SU-DHL-6 (cell line): ENCODE data around the gene NFIX.

Experiments
- H2AFZ ChIP-seq: fragments of 200-600 bp; sonication (generic); 2 replicates; pipeline ENCODE4 v1.6.1; 2014; ENCODE audit warnings: low read depth, mild to moderate bottlenecking, moderate library complexity, mixed read lengths, antibody characterized with exemption, low read length; ENCODE audit not compliant: severe bottlenecking
- H3F3A ChIP-seq: fragments of 200-600 bp; shearing (Covaris generic); 2 replicates; pipeline ENCODE4 v1.6.0; 2016; ENCODE audit warnings: antibody characterized with exemption, mild to moderate bottlenecking; ENCODE audit not compliant: insufficient read depth
- H3K27ac ChIP-seq: fragments of 200-600 bp; sonication (generic); 2 replicates; pipeline ENCODE4 v1.5.1; 2016; ENCODE audit warnings: low read depth, mild to moderate bottlenecking, low read length, moderate library complexity, mixed read lengths
- H3K27me3 ChIP-seq: fragments of 200-600 bp; sonication (generic), shearing (Covaris generic); 2 replicates; pipeline ENCODE4 v1.6.0; 2014; ENCODE audit warnings: mild to moderate bottlenecking, low read length
- H3K36me3 ChIP-seq: fragments of 200-600 bp; sonication (generic); 2 replicates; pipeline ENCODE4 v1.6.1; 2014; ENCODE audit warnings: mild to moderate bottlenecking, low read length, mixed read lengths
- H3K4me2 ChIP-seq: fragments of 300-600, 200-600 bp; shearing (Covaris generic), sonication (generic); 2 replicates; pipeline ENCODE4 v1.6.0; 2014; ENCODE audit warnings: low read length, low read depth, mild to moderate bottlenecking; ENCODE audit not compliant: poor library complexity, severe bottlenecking
- H3K4me3 ChIP-seq: fragments of 200-600 bp; sonication (generic); 2 replicates; pipeline ENCODE4 v1.5.1; 2014; ENCODE audit warnings: antibody characterized with exemption, low read length, mild to moderate bottlenecking, mixed read lengths; ENCODE audit not compliant: insufficient read depth, poor library complexity, severe bottlenecking
- H3K79me2 ChIP-seq: fragments of 200-600 bp; sonication (generic); 2 replicates; pipeline ENCODE4 v1.6.1; 2014; ENCODE audit warnings: mild to moderate bottlenecking, low read length, moderate library complexity; ENCODE audit not compliant: insufficient read depth
- H3K9ac ChIP-seq: fragments of 200-600 bp; sonication (generic); 2 replicates; pipeline ENCODE4 v1.7.0; 2014; ENCODE audit warnings: mild to moderate bottlenecking, low read length
- H3K9me2 ChIP-seq: fragments of 200-600 bp; sonication (generic); replicated peaks from 2 replicates; pipeline ENCODE4 v1.6.1; 2014; ENCODE audit warnings: low read length; ENCODE audit not compliant: insufficient read depth
- H3K9me3 ChIP-seq: fragments of 200-600 bp; sonication (generic); 2 replicates; pipeline ENCODE4 v1.6.1; 2014; ENCODE audit warnings: low read length, mixed read lengths; ENCODE audit not compliant: insufficient read depth
- H4K20me1 ChIP-seq: fragments of 200-600 bp; sonication (generic); 2 replicates; pipeline ENCODE4 v1.6.1; 2014; ENCODE audit warnings: low read depth, mild to moderate bottlenecking, antibody characterized with exemption, low read length, moderate library complexity, mixed read lengths
- CTCF ChIP-seq: fragments of 200-600 bp; sonication (generic); IDR thresholded peaks from one replicate; pipeline ENCODE4 v1.5.1; 2017; ENCODE audit warnings: antibody characterized with exemption, mild to moderate bottlenecking, low read length, moderate library complexity; ENCODE audit not compliant: insufficient read depth, poor library complexity, severe bottlenecking
- EZH2phosphoT487 ChIP-seq: fragments of 200-600 bp; sonication (generic), shearing (Covaris generic); conservative IDR thresholded peaks from 2 replicates; pipeline ENCODE4 v1.6.1; 2018; ENCODE audit warnings: mild to moderate bottlenecking, antibody characterized with exemption, low read length, moderate library complexity, mixed read lengths

The NFIX gene

GRCh38 chr19:13121551-13122274, 126.4 kb downstream of the NFIX start:
- H3K27ac ChIP-seq = no peak overlapping the region
- H4K20me1 ChIP-seq = no peaks in the 10 kb centered on the region

GRCh38 chr19:13122275-13122878, 127.1 kb downstream of the NFIX start:
- Histone ChIP-seq H3K27ac (no peak overlapping the region), H3K9me2 (no peaks in the 10 kb centered on the region), H3K4me2 (no peak overlapping the region), H3K27me3 (no peaks in the 10 kb centered on the region), H2AFZ (no peak overlapping the region), H3K4me3 (no peak overlapping the region), H3K79me2 (peaks cover 67% of the 10 kb centered on the region), H3K36me3 (no peaks in the 10 kb centered on the region), H3K9me3 (no peaks in the 10 kb centered on the region), H4K20me1 (no peaks in the 10 kb centered on the region), H3K9ac (no peak overlapping the region), H3F3A (peaks cover under 1% of the 10 kb centered on the region; the same call in 1 of the 2 replicates)
- TF ChIP-seq EZH2phosphoT487 (no peak), CTCF (no peak)

More at GRCh38 chr19:13121551-13122274, 126.4 kb downstream of the NFIX start:
- Histone ChIP-seq H3K9me2 (no peaks in the 10 kb centered on the region), H3K4me2 (no peak overlapping the region), H3F3A (peaks cover 7% of the 10 kb centered on the region), H3K36me3 (no peaks in the 10 kb centered on the region), H3K79me2 (peaks cover 64% of the 10 kb centered on the region), H3K9ac (no peak overlapping the region), H3K27me3 (no peaks in the 10 kb centered on the region), H3K4me3 (no peak overlapping the region), H3K9me3 (no peaks in the 10 kb centered on the region), H2AFZ (no peak overlapping the region)
- TF ChIP-seq EZH2phosphoT487 = no peak
- no peak for TF ChIP-seq CTCF

GRCh38 chr19:13122980-13123957, 128.0 kb downstream of the NFIX start:
- no peaks in the 10 kb centered on the region for H3K36me3 ChIP-seq
- H3K27ac ChIP-seq = no peak overlapping the region
- peaks cover 75% of the 10 kb centered on the region for H3K79me2 ChIP-seq
- no peaks in the 10 kb centered on the region for H3K27me3 ChIP-seq
- H3K9me2 ChIP-seq = no peaks in the 10 kb centered on the region
- no peak overlapping the region for H3K9ac ChIP-seq
- H4K20me1 ChIP-seq = no peaks in the 10 kb centered on the region
- no peaks in the 10 kb centered on the region for H3F3A ChIP-seq
- H3K9me3 ChIP-seq = no peaks in the 10 kb centered on the region
- no peak for TF ChIP-seq CTCF
- no peak for TF ChIP-seq EZH2phosphoT487
- H2AFZ ChIP-seq = no peak overlapping the region
- no peak overlapping the region for H3K4me3 ChIP-seq
- H3K4me2 ChIP-seq = no peak overlapping the region
